B cell (primary cell): ENCODE results near the gene NDRG3. TPM values are rescaled to one million over a fixed set of nuclear protein-coding genes. Genes with fewer than 3 reads are reported as not detected.
A peak's percentile ranks its signal among the peaks of the same experiment; 100 is the strongest.

Source experiments
- ATAC-seq: fragments of 200-7000 bp; cut with Tn5 transposase; one replicate; pipeline ENCODE4 v1.10.0; 2021; ENCODE audit warnings: low read depth, mild to moderate bottlenecking, moderate number of reproducible peaks, moderate library complexity
- CTCF ChIA-PET: fragments of 350-600 bp; sonication (Branson Sonifier 250); formaldehyde crosslinking; loops from one replicate; lab custom pipeline; 2021; ENCODE audit warnings: antibody characterized with exemption, inconsistent platforms; lab: Charles Lee
- POLR2A ChIA-PET: fragments of 350-600 bp; sonication (Branson Sonifier 250); formaldehyde crosslinking; loops from one replicate; lab custom pipeline; 2021; ENCODE audit warnings: antibody characterized with exemption; lab: Charles Lee
- DNase-seq: peaks from one replicate; pipeline ENCODE4 v3.0.0; 2013
- H2AFZ ChIP-seq: 2 replicates; pipeline ENCODE4 v1.6.1; 2012; ENCODE audit warnings: mild to moderate bottlenecking, low read depth, low read length; ENCODE audit not compliant: insufficient read depth, poor library complexity, severe bottlenecking
- H3K27ac ChIP-seq, 2 donors: 1 replicate in 1 of 2; 2 replicates in 1 of 2; pipeline ENCODE4 v1.5.1; 2012 to 2013; ENCODE audit warnings: low read length in 2 of 2, mild to moderate bottlenecking in 2 of 2, moderate library complexity in 1 of 2
- H3K27me3 ChIP-seq, 4 experiments: fragments of 200-600 bp in 1 of 4; sonication (generic) in 1 of 4; replicated peaks in 1 of 4; 1 replicate in 2 of 4; 2 replicates in 2 of 4; pipeline versions ENCODE4 v1.6.1 to v1.7.0; 2013 to 2016; ENCODE audit warnings: low read length in 3 of 4, mild to moderate bottlenecking in 2 of 4, mixed read lengths in 1 of 4, moderate library complexity in 1 of 4; ENCODE audit not compliant: insufficient read depth in 4 of 4, control insufficient read depth in 3 of 4; ENCODE audit errors: control extremely low read depth in 1 of 4
- H3K36me3 ChIP-seq, 2 experiments: replicated peaks in 1 of 2; 1 replicate in 1 of 2; 2 replicates in 1 of 2; pipeline versions ENCODE4 v1.6.1 to v1.7.1; 2013; ENCODE audit warnings: low read length in 1 of 2; ENCODE audit not compliant: insufficient read depth in 2 of 2, control insufficient read depth in 1 of 2; ENCODE audit errors: control extremely low read depth in 1 of 2, extremely low read depth in 1 of 2
- H3K4me1 ChIP-seq, 2 donors: fragments of 200-600 bp in 1 of 2; sonication (generic) in 1 of 2; 1 replicate in 1 of 2; 2 replicates in 1 of 2; pipeline versions ENCODE4 v1.5.1 to v1.6.1; 2013 to 2017; ENCODE audit warnings: low read length in 2 of 2; ENCODE audit not compliant: control insufficient read depth in 2 of 2, insufficient read depth in 2 of 2
- H3K4me2 ChIP-seq: replicated peaks from 2 replicates; pipeline ENCODE3; 2012; ENCODE audit warnings: mild to moderate bottlenecking, low read depth, low read length; ENCODE audit not compliant: poor library complexity, severe bottlenecking
- H3K4me3 ChIP-seq, 5 experiments: fragments of 200-600 bp in 1 of 5; sonication (generic) in 1 of 5; 1 replicate in 3 of 5; 2 replicates in 2 of 5; pipeline versions ENCODE4 v1.5.1 to v1.7.0; 2011 to 2016; ENCODE audit warnings: low read length in 4 of 5, mild to moderate bottlenecking in 4 of 5, low read depth in 2 of 5, control low read depth in 1 of 5, moderate library complexity in 1 of 5; ENCODE audit not compliant: insufficient read depth in 1 of 5; ENCODE audit errors: control extremely low read depth in 1 of 5, extremely low read depth in 1 of 5
- H3K79me2 ChIP-seq: fragments of 200-600 bp; sonication (generic); one replicate; pipeline ENCODE4 v1.6.0; 2016; ENCODE audit warnings: low read length; ENCODE audit not compliant: control insufficient read depth, insufficient read depth
- H3K9ac ChIP-seq: fragments of 200-600 bp; sonication (generic); 2 replicates; pipeline ENCODE4 v1.6.1; 2017; ENCODE audit warnings: mild to moderate bottlenecking, low read length, moderate library complexity
- H3K9me3 ChIP-seq, 3 donors: one replicate each; pipeline versions ENCODE4 v1.6.1 to v1.7.1; 2013; ENCODE audit warnings: low read length in 2 of 3; ENCODE audit not compliant: control insufficient read depth in 2 of 3, insufficient read depth in 1 of 3; ENCODE audit errors: control extremely low read depth in 1 of 3
- H4K20me1 ChIP-seq: 2 replicates; pipeline ENCODE4 v1.6.0; 2012; ENCODE audit warnings: mild to moderate bottlenecking, low read length; ENCODE audit not compliant: insufficient read depth, control insufficient read depth, poor library complexity, severe bottlenecking
- H3K27ac Mint-ChIP-seq: one replicate; pipeline ENCODE4 v1.8.0; 2021; ENCODE audit warnings: mixed read lengths
- H3K27me3 Mint-ChIP-seq: one replicate; pipeline ENCODE4 v1.8.0; 2021; ENCODE audit warnings: mixed read lengths
- H3K4me1 Mint-ChIP-seq: one replicate; pipeline ENCODE4 v1.8.0; 2021; ENCODE audit warnings: mixed read lengths
- H3K4me3 Mint-ChIP-seq: one replicate; pipeline ENCODE4 v1.8.0; 2021; ENCODE audit warnings: mixed read lengths
- H3K9me3 Mint-ChIP-seq: one replicate; pipeline ENCODE4 v1.8.0; 2022; ENCODE audit warnings: mixed read lengths; ENCODE audit not compliant: insufficient read depth
- CTCF ChIP-seq: fragments of 200-600 bp; IDR thresholded peaks from one replicate; pipeline ENCODE4 v1.8.0; 2022; ENCODE audit warnings: antibody characterized with exemption, mild to moderate bottlenecking
- EZH2 ChIP-seq: IDR thresholded peaks from 2 replicates; pipeline ENCODE4 v1.6.1; 2012; ENCODE audit warnings: borderline replicate concordance, low read depth, mild to moderate bottlenecking, moderate library complexity, low read length; ENCODE audit not compliant: insufficient read depth, poor library complexity, severe bottlenecking
- WGBS: methylation state at CpG from one replicate; pipeline ENCODE4 v1.1.5; 2013; ENCODE audit warnings: missing lambda C conversion rate; ENCODE audit not compliant: insufficient coverage; 5-methylcytosine and 5-hydroxymethylcytosine counted together
- intact Hi-C: fragments of 100-400 bp; cut with micrococcal nuclease; formaldehyde crosslinking; loops from one replicate; pipeline ENCODE4 v1.10.0; 2022
- polyA plus RNA-seq: library from polyadenylated mRNA; depleted of rRNA; stranded (reverse); fragments of >200 nt; gene quantifications from 2 replicates; pipeline ENCODE4 v1.2.3, GENCODE V29; 2012
- total RNA-seq, 2 donors: library from RNA; stranded (reverse); fragments of 120-200 nt in 1 of 2; gene quantifications; 1 replicate in 1 of 2; 2 replicates in 1 of 2; pipeline versions ENCODE4 v1.2.3 to v1.2.4, GENCODE V29; 2013 to 2022

The NDRG3 gene
- total and polyA plus RNA-seq, 2 donors (not counting 1 experiment from before 2014, with no cell fraction given), result 15.7 to 26.1 TPM

DNA sequence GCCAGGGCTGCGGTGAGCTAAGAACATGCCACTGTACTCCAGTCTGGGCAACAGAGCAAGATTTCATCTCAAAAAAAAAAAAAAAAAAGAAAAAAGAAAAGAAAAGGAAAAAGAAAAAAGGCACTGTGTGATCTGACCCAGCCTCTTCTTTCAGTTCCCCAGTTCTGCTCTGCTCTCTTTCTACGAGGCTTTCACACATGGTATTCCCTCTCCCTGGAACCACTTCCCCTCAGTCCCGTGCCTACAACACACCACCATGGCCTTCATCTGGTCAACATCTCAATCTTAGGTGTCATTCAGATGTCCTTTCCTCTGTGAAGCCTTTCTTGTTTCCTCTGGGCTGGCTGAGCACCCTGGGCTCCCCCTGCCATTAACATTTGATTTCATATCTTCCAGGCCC, 29.9 kb upstream of the NDRG3 start:
- POLR2A ChIA-PET, result no interaction called here
- H3K27ac Mint-ChIP-seq, result peak overlapping the region; percentile 84
- Histone ChIP-seq H3K4me3 (no peak overlapping the region), H3K9ac (no peak overlapping the region), H2AFZ (no peak overlapping the region), H3K27me3 (no peaks in the 10 kb centered on the region), H3K79me2 (peaks cover 19% of the 10 kb centered on the region), H3K27ac (no peak overlapping the region), H3K36me3 (peaks cover 0 to under 1% of the 10 kb centered on the region in 2 experiments), H4K20me1 (no peaks in the 10 kb centered on the region), H3K4me2 (no peak overlapping the region), H3K4me1 (peaks cover 8 to 16% of the 10 kb centered on the region in 2 donors), H3K9me3 (no peaks in the 10 kb centered on the region)
- intact Hi-C loops, result no loop called here
- H3K4me3 Mint-ChIP-seq, result peak overlapping the region; percentile 55
- TF ChIP-seq CTCF (no peak), EZH2 (no peak)
- H3K9me3 Mint-ChIP-seq, result no peaks in the 10 kb centered on the region
- DNase-seq (no peak), ATAC-seq (no peak)
- peaks cover 31% of the 10 kb centered on the region for H3K4me1 Mint-ChIP-seq
- no peaks in the 10 kb centered on the region for H3K27me3 Mint-ChIP-seq
- 42% methylated on average over 2 of the region's 3 CpGs for WGBS
- CTCF ChIA-PET, result interaction anchor here (1.3 to 2.5 kb wide), 2 partner anchors 38 to 88 kb away, joined by 3 to 10 read pairs; a partner anchor contains a TSS

GRCh38 chr20:36775196-36775595, 29.3 kb upstream of the NDRG3 start:
- Histone ChIP-seq H3K27ac (no peak overlapping the region), H3K27me3 (no peaks in the 10 kb centered on the region), H3K79me2 (peaks cover 24% of the 10 kb centered on the region), H2AFZ (no peak overlapping the region), H3K4me2 (no peak overlapping the region), H3K4me3 (no peak overlapping the region), H3K36me3 (peaks cover 0 to 5% of the 10 kb centered on the region in 2 experiments), H3K9ac (no peak overlapping the region), H4K20me1 (no peaks in the 10 kb centered on the region), H3K4me1 (peaks cover 8 to 16% of the 10 kb centered on the region in 2 donors), H3K9me3 (no peaks in the 10 kb centered on the region)
- 76% methylated on average over 2 of the region's 2 CpGs for WGBS
- intact Hi-C loops, result no loop called here
- ChIA-PET CTCF (interaction anchor here (1.1 to 2.5 kb wide), 7 partner anchors 29 to 112 kb away, joined by 3 to 11 read pairs (median 6); partner anchors contain the start of gene NDRG3), POLR2A (no interaction called here)
- DNase-seq (no peak), ATAC-seq (no peak)
- no peak overlapping the region for H3K27ac Mint-ChIP-seq
- no peaks in the 10 kb centered on the region for H3K27me3 Mint-ChIP-seq
- H3K4me1 Mint-ChIP-seq, result peaks cover 33% of the 10 kb centered on the region
- H3K9me3 Mint-ChIP-seq, result no peaks in the 10 kb centered on the region
- H3K4me3 Mint-ChIP-seq, result peak overlapping the region; percentile 89
- TF ChIP-seq EZH2, result no peak
- no peak for TF ChIP-seq CTCF
